Esophagus mucosa (tissue), 1 donor: ENCODE results near the gene NELL1. TPM values are rescaled to one million over a fixed set of nuclear protein-coding genes. Genes with fewer than 3 reads are reported as not detected.
"Not testable (repeated sequence)": the region's sequence is repeated elsewhere in the genome, so short reads cannot be mapped to it uniquely, and the experiment has no call there.

Experiments used
- ATAC-seq: fragments of 200-7000 bp; cut with Tn5 transposase; one replicate; pipeline ENCODE4 v1.9.1; 2020
- total RNA-seq: library from RNA; stranded (reverse); gene quantifications from one replicate; pipeline ENCODE4 v1.2.4, GENCODE V29; 2023
- donor health status: DM: yes; HTN: yes; CAD: no.

NELL1 gene
- total RNA-seq, 1 donor from 2014 or later = not detected

GRCh38 chr11:21250196-21250595 lies 580.8 kb downstream of the NELL1 start:
- ATAC-seq = no peak

GRCh38 chr11:21254055-21254454 lies 584.7 kb downstream of the NELL1 start:
- ATAC-seq = no peak

GRCh38 chr11:21254790-21255189 lies 585.4 kb downstream of the NELL1 start:
- ATAC-seq = no peak

- ATAC-seq = no peak
Measured at GRCh38 chr11:21257461-21257860, 588.1 kb downstream of the NELL1 start.

GRCh38 chr11:21258414-21258813 lies 589.0 kb downstream of the NELL1 start:
- no peak for ATAC-seq

GRCh38 chr11:21260101-21260500 lies 590.7 kb downstream of the NELL1 start:
- ATAC-seq = no peak

- no peak for ATAC-seq
Measured at GRCh38 chr11:21262992-21263391, 593.6 kb downstream of the NELL1 start.

GRCh38 chr11:21264125-21264524 lies 594.7 kb downstream of the NELL1 start:
- no peak for ATAC-seq

GRCh38 chr11:21268036-21268435 lies 598.6 kb downstream of the NELL1 start:
- no peak for ATAC-seq

- ATAC-seq = not testable (repeated sequence)
Measured at GRCh38 chr11:21272139-21272538, 602.8 kb downstream of the NELL1 start.

GRCh38 chr11:21278840-21279239 lies 609.5 kb downstream of the NELL1 start:
- no peak for ATAC-seq

- no peak for ATAC-seq
Measured at GRCh38 chr11:21285104-21285503, 615.7 kb downstream of the NELL1 start.

- no peak for ATAC-seq
Measured at GRCh38 chr11:21289686-21290085, 620.3 kb downstream of the NELL1 start.

- ATAC-seq = no peak
Measured at GRCh38 chr11:21295508-21295907, 626.1 kb downstream of the NELL1 start.

GRCh38 chr11:21301981-21302380 lies 632.6 kb downstream of the NELL1 start:
- ATAC-seq = no peak

- ATAC-seq = no peak
Measured at GRCh38 chr11:21306739-21307358, 637.5 kb downstream of the NELL1 start.

- no peak for ATAC-seq
Measured at GRCh38 chr11:21307874-21308273, 638.5 kb downstream of the NELL1 start.

- ATAC-seq = no peak
Measured at GRCh38 chr11:21316591-21316990, 647.2 kb downstream of the NELL1 start.

- no peak for ATAC-seq
Measured at GRCh38 chr11:21321072-21321471, 651.7 kb downstream of the NELL1 start.

GRCh38 chr11:21321530-21321929 lies 652.1 kb downstream of the NELL1 start:
- ATAC-seq = no peak

- no peak for ATAC-seq
Measured at GRCh38 chr11:21323617-21324016, 654.2 kb downstream of the NELL1 start.

GRCh38 chr11:21343204-21343603 lies 673.8 kb downstream of the NELL1 start:
- ATAC-seq = peak; percentile 45

GRCh38 chr11:21346361-21346760 lies 677.0 kb downstream of the NELL1 start:
- ATAC-seq = no peak

GRCh38 chr11:21350613-21351012 lies 681.2 kb downstream of the NELL1 start:
- no peak for ATAC-seq

- no peak for ATAC-seq
Measured at GRCh38 chr11:21353425-21353824, 684.0 kb downstream of the NELL1 start.
